ENCODE measurements around the gene ZNF143.
"Not testable (repeated sequence)": the region's sequence is repeated elsewhere in the genome, so short reads cannot be mapped to it uniquely, and the experiment has no call there.

- not testable (repeated sequence) for TF ChIP-seq CTCF (conservative IDR thresholded peaks at IDR 0.05; ENCODE audit: low read length); EZH2phosphoT487 (IDR thresholded peaks at IDR 0.05; ENCODE audit: borderline replicate concordance)
These were observed 53.8 kb downstream of the ZNF143 start for GRCh38 chr11:9514576-9514975.
